K562 (cell line): ENCODE results near the gene C4orf50.

Experiments
- E2F4 ChIP-seq: sonication (generic); formaldehyde crosslinking; IDR thresholded peaks from 2 replicates; pipeline ENCODE4 v1.8.0; 2022; ENCODE audit warnings: mild to moderate bottlenecking, low read depth, missing genetic modification reagents
- FOSL1 ChIP-seq: fragments of 200-800 bp; sonication (Bioruptor generic); conservative IDR thresholded peaks from 2 replicates; pipeline ENCODE4 v1.6.1; 2016; ENCODE audit warnings: missing genetic modification characterization, missing compliant biosample characterization
- ILF3 ChIP-seq: fragments of 450-650 bp; IDR thresholded peaks from 2 replicates; pipeline ENCODE4 v1.6.1; 2018; ENCODE audit warnings: antibody characterized with exemption, mild to moderate bottlenecking, moderate library complexity, borderline replicate concordance
- KLF13 ChIP-seq: fragments of 450-650 bp; IDR thresholded peaks from 2 replicates; pipeline ENCODE4 v1.6.1; 2016; ENCODE audit warnings: missing genetic modification characterization, low read depth, mild to moderate bottlenecking, missing compliant biosample characterization, moderate library complexity, borderline replicate concordance
- NFIX ChIP-seq: fragments of 250-450 bp; sonication (Bioruptor Pico); IDR thresholded peaks from 2 replicates; pipeline ENCODE4 v1.4.0; 2020; ENCODE audit warnings: low read depth, mild to moderate bottlenecking, moderate library complexity
- TCF3 ChIP-seq: sonication (generic); formaldehyde crosslinking; IDR thresholded peaks from 2 replicates; pipeline ENCODE4 v1.4.0; 2020; ENCODE audit warnings: mild to moderate bottlenecking, missing genetic modification reagents
- ZNF280A ChIP-seq: fragments of 450-650 bp; IDR thresholded peaks from 2 replicates; pipeline ENCODE4 v1.6.1; 2018; ENCODE audit warnings: mild to moderate bottlenecking, low read depth; ENCODE audit not compliant: partially characterized antibody

- TF ChIP-seq TCF3 (CRISPR knock-in tag), result no peak
- no peak for TF ChIP-seq KLF13 (tag)
- TF ChIP-seq E2F4, result no peak
- no peak for TF ChIP-seq ZNF280A
- TF ChIP-seq FOSL1, result no peak
- no peak for TF ChIP-seq ILF3
- TF ChIP-seq NFIX (CRISPR knock-in tag), result no peak
Measured at GRCh38 chr4:5943561-5943960, 74.7 kb downstream of the C4orf50 start.
